GM21447 (cell line): Measurements from ENCODE around the gene CKM.
"Not testable (repeated sequence)": the region's sequence is repeated elsewhere in the genome, so short reads cannot be mapped to it uniquely, and the experiment has no call there.

Experiments used
- ATAC-seq: cut with Tn5 transposase; IDR thresholded peaks from one replicate; pipeline ENCODE4 v1.9.1; 2021; ENCODE audit not compliant: unreplicated experiment

CKM gene

DNA sequence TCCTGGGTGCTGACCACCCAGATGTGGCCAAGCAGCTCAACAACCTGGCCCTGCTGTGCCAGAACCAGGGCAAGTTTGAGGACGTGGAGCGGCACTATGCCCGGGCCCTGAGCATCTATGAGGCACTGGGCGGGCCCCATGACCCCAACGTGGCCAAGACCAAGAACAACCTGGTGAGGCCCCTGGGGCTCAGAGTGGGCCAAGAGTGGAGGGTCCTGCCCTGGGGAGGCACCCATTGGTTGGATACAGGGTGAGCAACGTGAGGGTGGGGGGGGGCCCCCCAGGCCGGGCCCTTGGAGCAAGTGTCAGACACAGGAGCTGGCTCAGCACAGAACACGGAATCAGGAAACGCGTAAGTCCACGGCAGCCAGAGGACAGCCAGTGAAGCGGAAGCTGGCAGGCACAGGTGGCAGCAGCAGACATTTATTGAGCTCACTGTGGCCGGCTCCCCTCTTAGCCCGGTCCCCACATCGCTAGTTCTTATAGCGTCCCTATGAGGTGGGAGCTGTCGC, 26.8 kb upstream of the CKM start:
- no peak for ATAC-seq

DNA sequence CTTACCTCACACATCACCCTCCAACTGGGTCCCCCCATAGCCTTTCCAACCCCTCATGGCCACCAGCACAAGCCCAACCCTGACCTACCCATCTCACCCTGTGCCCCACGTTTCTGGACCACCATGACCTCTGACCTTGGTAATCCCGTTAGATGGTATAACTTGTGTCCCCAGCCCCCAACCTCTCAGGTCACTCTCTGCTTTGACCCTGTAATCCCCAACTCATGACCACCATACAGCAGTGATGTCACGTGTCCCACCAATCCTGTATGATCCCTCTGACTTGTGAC, 26.4 kb upstream of the CKM start:
- ATAC-seq = no peak

DNA sequence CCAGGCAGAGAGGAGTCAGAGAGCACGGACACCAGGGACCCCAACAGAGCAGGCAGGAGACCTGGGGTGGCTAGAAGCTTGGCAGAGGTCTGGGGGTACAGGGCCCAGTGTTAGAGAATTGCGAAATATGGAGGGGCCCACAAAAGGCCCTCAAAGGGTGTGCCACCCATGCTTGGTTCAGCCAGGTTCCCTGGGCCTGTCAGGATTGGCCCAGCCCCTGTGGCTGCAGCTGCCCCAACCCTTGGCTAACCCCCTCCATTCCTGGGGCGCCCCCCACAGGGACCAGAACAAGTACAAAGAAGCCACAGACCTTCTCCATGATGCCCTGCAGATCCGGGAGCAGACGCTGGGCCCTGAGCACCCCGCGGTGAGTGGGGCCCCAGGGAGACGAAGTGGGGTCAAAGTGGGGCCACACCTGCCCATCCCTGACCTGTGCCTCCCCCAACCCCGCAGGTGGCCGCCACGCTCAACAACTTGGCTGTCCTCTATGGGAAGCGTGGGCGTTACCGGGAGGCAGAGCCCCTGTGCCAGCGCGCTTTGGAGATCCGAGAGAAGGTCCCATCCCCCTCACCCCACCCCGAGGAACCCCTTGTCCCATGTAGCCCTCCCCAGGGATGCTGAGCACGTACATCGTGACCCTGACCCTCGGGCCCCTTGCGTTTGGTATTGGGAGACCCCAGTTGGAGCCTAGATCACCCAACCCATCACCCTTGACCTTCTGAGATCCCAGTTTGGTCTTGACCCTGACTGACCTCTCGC, 25.9 kb upstream of the CKM start:
- no peak for ATAC-seq

- ATAC-seq = no peak
Observed at GRCh38 chr19:45347570-45348366, 25.1 kb upstream of the CKM start.

DNA sequence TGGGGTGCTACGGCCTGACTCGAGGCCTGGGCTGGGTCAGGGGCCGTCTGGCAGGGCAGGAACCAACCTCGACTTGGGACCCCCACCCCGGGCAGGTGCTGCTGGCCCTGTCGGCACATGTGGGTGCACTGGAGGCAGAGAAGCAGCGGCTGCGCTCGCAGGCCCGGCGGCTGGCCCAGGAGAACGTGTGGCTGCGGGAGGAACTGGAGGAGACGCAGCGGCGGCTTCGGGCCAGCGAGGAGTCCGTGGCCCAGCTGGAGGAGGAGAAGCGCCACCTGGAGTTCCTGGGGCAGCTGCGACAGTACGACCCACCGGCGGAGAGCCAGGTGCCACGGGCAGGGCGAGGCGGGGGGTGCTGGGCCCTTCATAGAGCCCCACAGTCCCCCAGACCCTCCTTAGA, 23.8 kb upstream of the CKM start:
- no peak for ATAC-seq

GRCh38 chr19:45345506-45345860, 22.8 kb upstream of the CKM start:
- no peak for ATAC-seq

DNA sequence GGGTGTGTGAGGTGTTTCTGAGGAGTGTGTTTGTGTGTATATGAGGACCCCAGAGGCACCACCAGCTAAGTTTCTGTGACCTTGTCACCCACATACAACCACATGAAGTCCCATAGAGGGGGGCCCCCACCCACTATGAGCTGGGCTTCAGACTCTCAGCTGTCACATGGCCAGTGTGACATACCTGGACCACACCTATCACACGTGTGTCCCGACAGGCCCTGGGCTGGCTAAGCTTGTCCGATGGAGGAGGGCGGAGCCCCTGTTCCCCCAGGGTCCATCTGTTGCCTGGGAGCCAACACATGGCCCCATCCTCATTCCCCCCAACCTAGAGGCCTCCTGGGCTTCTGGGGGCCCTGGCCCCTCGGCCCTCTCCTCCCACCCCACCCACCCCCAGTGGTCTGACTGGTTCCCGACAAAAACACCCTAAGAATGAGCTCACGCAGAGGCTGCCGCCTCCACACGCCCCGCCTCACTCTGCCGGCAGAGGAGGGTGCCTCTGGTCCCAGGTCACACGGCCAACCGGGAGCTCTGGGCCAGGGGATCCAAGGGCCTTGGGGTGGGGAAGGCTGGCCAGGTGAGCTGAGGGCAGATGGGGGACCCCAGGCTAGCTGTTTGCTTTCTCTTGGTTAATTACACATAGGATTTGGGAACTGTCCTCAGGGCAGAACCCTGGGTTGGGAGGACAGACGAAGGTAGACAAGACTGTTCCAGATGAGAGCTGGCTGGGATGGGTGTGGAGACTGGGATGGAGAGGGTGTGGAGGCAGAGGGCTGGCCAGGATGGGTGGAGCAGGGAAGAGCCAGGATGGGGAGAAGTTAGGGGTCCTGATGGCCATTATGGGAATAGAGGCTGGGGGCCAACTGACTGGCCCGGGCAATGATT, 22.2 kb upstream of the CKM start:
- no peak for ATAC-seq

- ATAC-seq = no peak
Observed at GRCh38 chr19:45342911-45343310, 20.2 kb upstream of the CKM start.

GRCh38 chr19:45340899-45341453, 18.3 kb upstream of the CKM start:
- ATAC-seq = no peak

DNA sequence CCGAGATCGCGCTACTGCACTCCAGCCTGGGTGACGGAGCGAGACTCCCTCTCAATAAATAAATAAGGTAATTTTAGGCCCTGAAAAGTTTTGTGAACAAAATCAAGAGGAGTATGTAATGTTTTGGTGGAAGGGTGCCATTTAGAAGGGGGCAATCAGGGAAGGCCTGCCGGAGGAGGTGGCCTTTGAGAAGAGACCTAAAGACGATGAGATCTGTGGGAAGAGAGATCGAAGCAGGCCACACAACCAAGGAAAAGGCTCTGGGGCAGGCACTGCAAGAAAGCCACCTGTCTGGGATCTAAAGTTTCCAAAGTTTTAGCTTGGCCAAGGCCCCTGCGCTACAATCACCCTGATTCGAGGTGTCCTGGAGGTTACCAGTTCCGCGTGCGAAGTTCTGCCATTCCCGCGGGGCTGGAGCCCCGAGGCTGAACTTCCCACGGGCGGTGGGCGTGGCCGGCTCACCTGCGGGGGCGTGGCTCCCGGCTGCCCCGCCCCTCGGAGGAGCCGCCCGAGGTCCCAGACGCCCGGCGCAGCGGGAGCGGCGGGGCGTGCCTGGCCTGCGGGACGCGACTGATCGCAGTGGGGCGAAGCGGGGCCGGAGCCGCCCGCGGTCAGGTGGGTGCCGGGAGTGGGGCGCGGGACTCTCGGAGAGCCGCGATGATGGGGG, 17.7 kb upstream of the CKM start, which contains the start of gene KLC3:
Gene KLC3 (plus strand): TSS at position 519 of the 667 bp plus-strand sequence. CDS start 4,792 bp downstream, outside the sequence.
- no peak for ATAC-seq

GRCh38 chr19:45339629-45340028, 17.0 kb upstream of the CKM start:
- no peak for ATAC-seq

GRCh38 chr19:45336696-45337251, 14.1 kb upstream of the CKM start:
- ATAC-seq = no peak

DNA sequence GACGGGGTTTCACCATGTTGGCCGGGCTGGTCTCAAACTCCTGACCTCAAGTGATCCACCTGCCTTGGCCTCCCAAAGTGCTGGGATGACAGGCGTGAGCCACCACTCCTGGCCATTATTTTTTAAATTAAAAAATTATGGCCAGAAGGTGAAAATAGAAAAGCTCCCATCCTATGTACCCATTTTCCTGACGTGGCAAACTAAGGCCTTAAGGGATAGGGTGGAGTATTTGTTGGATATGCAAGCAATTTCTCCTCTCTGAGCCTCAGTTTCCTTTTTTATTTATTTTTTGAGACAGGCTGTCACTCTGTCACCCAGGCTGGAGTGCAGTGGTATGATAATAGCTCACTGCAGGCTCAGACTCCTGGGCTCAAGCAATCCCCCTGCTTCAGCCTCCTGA, 12.2 kb upstream of the CKM start:
- ATAC-seq = not testable (repeated sequence)

DNA sequence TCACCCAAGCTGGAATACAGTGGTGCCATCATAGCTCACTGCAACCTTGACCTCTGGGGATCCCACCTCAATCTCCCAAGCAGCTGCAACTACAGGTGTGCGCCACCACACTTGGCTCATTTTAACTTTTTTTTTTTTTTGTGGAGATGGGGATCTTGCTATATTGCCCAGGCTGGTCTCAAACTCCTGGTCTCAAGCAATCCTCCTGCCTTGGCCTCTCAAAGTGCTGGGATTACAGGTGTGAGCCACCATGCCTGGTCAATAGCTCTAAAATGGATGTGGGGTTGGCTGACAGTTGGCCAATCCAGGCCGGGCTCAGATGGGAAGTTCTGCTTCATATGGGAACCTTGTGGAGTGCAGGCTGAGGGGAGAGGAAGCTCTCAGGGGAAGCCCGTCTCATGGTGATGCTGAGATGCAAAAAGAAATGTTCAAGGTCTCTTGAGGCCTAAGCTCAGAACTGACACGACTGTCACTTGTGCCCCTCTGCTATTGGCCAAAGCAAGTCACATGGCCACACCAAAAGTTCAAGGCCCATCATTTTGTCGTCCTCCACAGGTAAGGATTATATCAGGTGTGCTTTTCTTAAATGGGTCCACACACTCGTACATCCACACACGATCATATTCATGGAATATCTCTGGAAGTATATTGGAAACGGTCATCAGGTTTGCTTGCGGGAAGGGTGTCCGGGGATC, 11.1 kb upstream of the CKM start:
- ATAC-seq = no peak

DNA sequence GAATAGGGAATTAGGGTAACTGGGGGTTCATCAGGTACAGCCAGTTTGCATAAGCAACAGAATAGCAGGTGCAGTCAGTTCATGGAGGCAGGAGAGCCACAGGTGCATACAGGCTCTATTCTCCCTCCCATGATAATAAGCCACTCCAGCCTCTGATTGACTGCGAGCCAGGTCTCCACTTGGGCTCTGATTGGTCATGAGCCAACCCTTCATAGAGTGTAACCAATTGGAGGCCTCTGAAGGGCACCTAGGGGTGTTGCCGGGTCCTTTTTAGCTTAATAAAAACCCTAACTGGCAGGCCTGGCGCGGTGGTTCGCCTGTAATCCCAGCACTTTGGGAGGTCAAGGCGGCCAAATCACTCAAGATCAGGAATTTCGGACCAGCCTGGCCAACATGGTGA, 8.7 kb upstream of the CKM start:
- no peak for ATAC-seq

DNA sequence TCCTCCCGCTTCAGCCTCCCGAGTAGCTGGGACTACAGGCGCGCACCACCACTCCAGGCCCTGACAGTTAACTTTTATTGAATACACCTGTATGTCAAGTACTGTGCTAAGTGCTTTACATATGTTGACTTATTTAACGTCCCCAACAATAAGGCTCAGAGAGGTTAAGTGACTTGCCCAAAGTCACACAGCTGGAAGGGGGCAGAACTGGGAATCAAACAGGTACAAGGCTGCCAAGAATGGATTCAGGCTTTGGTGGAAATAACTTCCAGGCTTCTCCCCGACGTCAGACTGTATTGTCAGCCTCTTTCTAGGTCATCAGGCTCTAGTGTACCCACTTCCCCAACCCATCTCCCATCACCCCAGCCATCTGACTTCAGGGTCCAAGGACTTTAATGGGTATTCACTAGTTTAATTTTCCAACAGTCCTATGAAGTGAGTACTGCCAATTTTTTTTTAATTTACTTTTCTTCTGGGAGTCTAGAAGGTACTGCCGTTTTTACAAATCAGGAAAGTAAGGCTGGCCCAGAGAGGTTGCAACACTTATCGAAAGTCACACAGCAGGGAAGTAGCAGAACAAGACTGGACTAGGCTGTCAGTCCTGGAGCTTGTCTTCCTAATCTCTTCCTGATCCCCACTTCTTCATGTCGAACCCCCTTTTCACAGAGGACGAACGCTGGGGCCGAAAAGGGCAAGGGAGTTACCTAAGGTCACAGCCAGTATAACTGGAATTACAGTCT, 4.9 kb upstream of the CKM start:
- no peak for ATAC-seq

DNA sequence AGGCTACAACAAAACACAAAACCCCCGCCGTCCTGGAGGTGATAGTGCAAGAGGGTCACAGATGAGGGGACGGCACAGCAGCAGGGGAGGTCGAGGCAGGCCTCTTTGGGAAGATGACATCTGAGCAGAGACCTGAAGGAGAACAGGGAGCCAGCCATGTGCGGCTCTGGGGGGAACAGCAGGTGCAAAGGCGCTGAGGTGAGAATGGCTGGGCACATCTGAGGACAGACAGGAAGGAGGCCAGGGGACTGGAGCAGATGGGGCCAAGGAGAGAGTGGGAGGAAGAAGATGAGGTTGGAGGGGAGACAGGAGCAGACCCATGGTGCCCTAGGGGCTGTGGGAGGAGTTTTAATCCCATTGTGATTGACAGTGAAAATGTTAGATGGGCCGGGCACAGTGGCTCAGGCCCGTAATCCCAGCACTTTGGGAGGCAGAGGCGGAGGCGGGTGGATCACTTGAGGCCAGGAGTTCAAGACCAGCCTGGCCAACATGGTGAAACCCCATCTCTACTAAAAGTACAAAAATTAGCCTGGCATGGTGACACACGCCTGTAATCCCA, 1.8 kb upstream of the CKM start:
- ATAC-seq = no peak

DNA sequence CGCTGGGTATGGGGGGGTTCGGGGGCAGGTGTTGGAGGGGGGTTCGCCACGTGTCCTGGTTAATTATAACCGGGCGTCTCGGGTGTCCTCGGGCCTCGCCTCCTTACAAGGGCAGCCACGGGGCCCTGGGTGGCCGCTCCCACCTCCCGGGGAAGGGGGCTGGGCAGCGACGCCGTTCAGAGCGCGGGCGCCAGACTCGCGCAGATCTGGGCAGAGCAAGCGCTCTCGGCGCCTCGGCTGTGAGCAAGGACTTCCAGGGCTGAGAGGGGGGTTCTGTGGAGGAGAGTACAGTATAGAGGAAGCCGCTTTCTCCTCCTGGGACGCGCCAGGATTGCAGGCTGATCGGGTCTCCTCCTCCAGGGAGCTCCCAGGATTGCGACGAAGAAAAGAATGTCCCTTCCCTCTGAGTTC, 1.0 kb upstream of the CKM start:
- ATAC-seq = no peak

- no peak for ATAC-seq
Observed at GRCh38 chr19:45322311-45322710, 364 bp downstream of the CKM start.
